Nephron progenitor cell (in vitro differentiated cells): ENCODE results near the gene PCSK1.

Experiments used
- DNase-seq: peaks from one replicate; pipeline ENCODE4 v3.0.0; 2021
- H3K27ac Mint-ChIP-seq: 2 replicates; pipeline ENCODE4 v1.8.0; 2021; ENCODE audit warnings: mild to moderate bottlenecking, moderate library complexity, mixed read lengths
- H3K27me3 Mint-ChIP-seq: 2 replicates; pipeline ENCODE4 v1.8.0; 2021; ENCODE audit warnings: mild to moderate bottlenecking, low read depth, mixed read lengths; ENCODE audit not compliant: poor library complexity
- H3K36me3 Mint-ChIP-seq: 2 replicates; pipeline ENCODE4 v1.8.0; 2021; ENCODE audit warnings: low read depth, mixed read lengths
- H3K4me1 Mint-ChIP-seq: 2 replicates; pipeline ENCODE4 v1.8.0; 2021; ENCODE audit warnings: mixed read lengths
- H3K4me3 Mint-ChIP-seq: 2 replicates; pipeline ENCODE4 v1.8.0; 2021; ENCODE audit warnings: mild to moderate bottlenecking, moderate library complexity, mixed read lengths
- H3K9me3 Mint-ChIP-seq: 2 replicates; pipeline ENCODE4 v1.8.0; 2021; ENCODE audit warnings: mild to moderate bottlenecking, moderate library complexity, mixed read lengths
- CTCF ChIP-seq: fragments of 200-600 bp; sonication (generic); IDR thresholded peaks from 2 replicates; pipeline ENCODE4 v1.5.0; 2021; ENCODE audit warnings: antibody characterized with exemption

Gene PCSK1

GRCh38 chr5:96391921-96392320 lies 41.1 kb downstream of the PCSK1 start:
- peaks cover 7% of the 10 kb centered on the region for H3K9me3 Mint-ChIP-seq
- TF ChIP-seq CTCF, result no peak
- H3K4me3 Mint-ChIP-seq, result no peak overlapping the region
- H3K27ac Mint-ChIP-seq, result no peak overlapping the region
- peaks cover 6% of the 10 kb centered on the region for H3K27me3 Mint-ChIP-seq
- H3K4me1 Mint-ChIP-seq, result peaks cover 12% of the 10 kb centered on the region
- DNase-seq, result no peak
- H3K36me3 Mint-ChIP-seq, result peaks cover 3% of the 10 kb centered on the region

GRCh38 chr5:96388176-96388575 lies 44.9 kb downstream of the PCSK1 start:
- Mint-ChIP-seq H3K27me3 (peaks cover 10% of the 10 kb centered on the region), H3K4me3 (no peak overlapping the region)

GRCh38 chr5:96387616-96388015 lies 45.4 kb downstream of the PCSK1 start:
- H3K36me3 Mint-ChIP-seq, result no peaks in the 10 kb centered on the region
- peaks cover 10% of the 10 kb centered on the region for H3K27me3 Mint-ChIP-seq
- H3K9me3 Mint-ChIP-seq, result no peaks in the 10 kb centered on the region
- no peak for TF ChIP-seq CTCF
- peak overlapping the region; percentile 57 for H3K27ac Mint-ChIP-seq
- DNase-seq, result peak; percentile 6
- H3K4me1 Mint-ChIP-seq, result peaks cover 12% of the 10 kb centered on the region
- no peak overlapping the region for H3K4me3 Mint-ChIP-seq

More at GRCh38 chr5:96388176-96388575, 44.9 kb downstream of the PCSK1 start:
- DNase-seq, result no peak
- TF ChIP-seq CTCF, result no peak
- Mint-ChIP-seq H3K9me3 (no peaks in the 10 kb centered on the region), H3K36me3 (no peaks in the 10 kb centered on the region), H3K4me1 (peaks cover 12% of the 10 kb centered on the region), H3K27ac (no peak overlapping the region)

GRCh38 chr5:96385538-96385937 lies 47.5 kb downstream of the PCSK1 start:
- Mint-ChIP-seq H3K36me3 (no peaks in the 10 kb centered on the region), H3K4me3 (no peak overlapping the region), H3K27ac (no peak overlapping the region), H3K9me3 (no peaks in the 10 kb centered on the region), H3K27me3 (peaks cover 10% of the 10 kb centered on the region), H3K4me1 (peaks cover 19% of the 10 kb centered on the region)
- no peak for TF ChIP-seq CTCF
- no peak for DNase-seq

GRCh38 chr5:96384353-96384752 lies 48.7 kb downstream of the PCSK1 start:
- Mint-ChIP-seq H3K9me3 (no peaks in the 10 kb centered on the region), H3K27ac (no peak overlapping the region), H3K4me1 (peaks cover 19% of the 10 kb centered on the region), H3K27me3 (peaks cover 5% of the 10 kb centered on the region), H3K4me3 (no peak overlapping the region), H3K36me3 (no peaks in the 10 kb centered on the region)
- TF ChIP-seq CTCF, result no peak
- no peak for DNase-seq

- Mint-ChIP-seq H3K27ac (no peak overlapping the region), H3K27me3 (peaks cover 4% of the 10 kb centered on the region)
- DNase-seq, result peak; percentile 18
Measured at GRCh38 chr5:96381526-96381925, 51.5 kb downstream of the PCSK1 start.

More at GRCh38 chr5:96381526-96381925, 51.5 kb downstream of the PCSK1 start:
- Mint-ChIP-seq H3K4me3 (no peak overlapping the region), H3K9me3 (no peaks in the 10 kb centered on the region), H3K4me1 (peaks cover 7% of the 10 kb centered on the region), H3K36me3 (no peaks in the 10 kb centered on the region)
- no peak for TF ChIP-seq CTCF
